ENCODE results near the gene AREG. TPM values are rescaled to one million over a fixed set of nuclear protein-coding genes. Genes with fewer than 3 reads are reported as not detected.

AREG gene
- total and polyA plus RNA-seq, 2 donors from 2014 or later: 11.8 TPM; not detected in 1

DNA sequence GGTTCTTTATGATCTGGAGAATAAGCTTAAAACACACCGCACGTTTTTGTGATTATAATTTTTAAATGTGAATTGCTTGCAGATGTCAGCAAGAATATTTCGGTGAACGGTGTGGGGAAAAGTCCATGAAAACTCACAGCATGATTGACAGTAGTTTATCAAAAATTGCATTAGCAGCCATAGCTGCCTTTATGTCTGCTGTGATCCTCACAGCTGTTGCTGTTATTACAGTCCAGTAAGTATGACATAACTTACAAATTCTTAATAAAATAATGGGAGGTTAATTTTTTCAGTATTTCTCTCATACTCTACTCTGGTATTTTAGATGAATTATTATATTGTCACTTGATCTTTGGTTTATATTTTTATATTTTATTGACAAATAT lies 5.4 kb downstream of the AREG start:
- TF ChIP-seq, protein P1, sequence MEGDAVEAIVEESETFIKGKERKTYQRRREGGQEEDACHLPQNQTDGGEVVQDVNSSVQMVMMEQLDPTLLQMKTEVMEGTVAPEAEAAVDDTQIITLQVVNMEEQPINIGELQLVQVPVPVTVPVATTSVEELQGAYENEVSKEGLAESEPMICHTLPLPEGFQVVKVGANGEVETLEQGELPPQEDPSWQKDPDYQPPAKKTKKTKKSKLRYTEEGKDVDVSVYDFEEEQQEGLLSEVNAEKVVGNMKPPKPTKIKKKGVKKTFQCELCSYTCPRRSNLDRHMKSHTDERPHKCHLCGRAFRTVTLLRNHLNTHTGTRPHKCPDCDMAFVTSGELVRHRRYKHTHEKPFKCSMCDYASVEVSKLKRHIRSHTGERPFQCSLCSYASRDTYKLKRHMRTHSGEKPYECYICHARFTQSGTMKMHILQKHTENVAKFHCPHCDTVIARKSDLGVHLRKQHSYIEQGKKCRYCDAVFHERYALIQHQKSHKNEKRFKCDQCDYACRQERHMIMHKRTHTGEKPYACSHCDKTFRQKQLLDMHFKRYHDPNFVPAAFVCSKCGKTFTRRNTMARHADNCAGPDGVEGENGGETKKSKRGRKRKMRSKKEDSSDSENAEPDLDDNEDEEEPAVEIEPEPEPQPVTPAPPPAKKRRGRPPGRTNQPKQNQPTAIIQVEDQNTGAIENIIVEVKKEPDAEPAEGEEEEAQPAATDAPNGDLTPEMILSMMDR (IDR thresholded peaks at IDR 0.05; ENCODE audit: borderline replicate concordance, extremely low read depth, insufficient read depth): no peak
- no peaks in the 10 kb centered on the region for H3K4me1 ChIP-seq (ENCODE audit: control insufficient read depth in 2 of 3, insufficient read depth in 2 of 3, low read depth in 1 of 3, low read length in 3 of 3)
- no peaks in the 10 kb centered on the region for H3K36me3 ChIP-seq (ENCODE audit: control insufficient read depth in 2 of 3, insufficient read depth in 3 of 3, low read length in 3 of 3)
- no peak overlapping the region for H3K4me3 ChIP-seq (ENCODE audit: low read length in 3 of 3)
- no peak overlapping the region for H3K27ac ChIP-seq (ENCODE audit: low read depth in 2 of 2, low read length in 2 of 2)
- DNase-seq (no peak), FAIRE-seq (no peak)
- intact Hi-C loops (cut with DNase I): no loop called here
- no peak overlapping the region for H3K9ac ChIP-seq (ENCODE audit: low read length in 3 of 3)
- H3K27me3 ChIP-seq (ENCODE audit: control insufficient read depth, insufficient read depth, low read length): peaks cover 2% of the 10 kb centered on the region
- no peaks in the 10 kb centered on the region for H3K9me3 ChIP-seq (ENCODE audit: control insufficient read depth in 2 of 3, insufficient read depth in 1 of 3, low read length in 3 of 3)

DNA sequence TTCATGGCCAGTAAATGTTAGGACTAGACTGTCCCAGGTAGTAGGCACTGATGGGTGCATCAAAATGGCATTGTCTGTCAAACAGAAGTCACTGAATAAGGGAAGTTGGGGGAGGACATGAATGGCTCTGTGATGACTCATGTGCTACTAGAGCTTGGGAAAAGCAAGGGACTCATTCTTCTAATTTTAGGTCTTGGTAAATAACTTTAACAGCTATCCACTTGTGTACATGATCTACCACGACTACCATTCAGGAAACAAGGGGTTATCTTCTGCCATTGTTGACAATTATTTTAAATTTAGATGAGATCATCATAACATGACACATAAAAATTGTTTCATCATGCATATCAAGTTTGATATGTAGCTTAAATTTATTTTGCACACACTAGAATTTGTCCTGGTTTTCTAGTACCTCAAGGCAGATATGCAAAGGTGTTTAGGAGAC lies 6.3 kb downstream of the AREG start:
- TF ChIP-seq, protein P1 (IDR thresholded peaks at IDR 0.05; ENCODE audit: borderline replicate concordance, extremely low read depth, insufficient read depth): no peak
- no peak overlapping the region for H3K27ac ChIP-seq (ENCODE audit: low read depth in 2 of 2, low read length in 2 of 2)
- H3K4me1 ChIP-seq (ENCODE audit: control insufficient read depth in 2 of 3, insufficient read depth in 2 of 3, low read depth in 1 of 3, low read length in 3 of 3): no peaks in the 10 kb centered on the region
- FAIRE-seq (no peak), DNase-seq (no peak)
- intact Hi-C loops (cut with DNase I): no loop called here
- no peaks in the 10 kb centered on the region for H3K9me3 ChIP-seq (ENCODE audit: control insufficient read depth in 2 of 3, insufficient read depth in 1 of 3, low read length in 3 of 3)
- peaks cover 2% of the 10 kb centered on the region for H3K27me3 ChIP-seq (ENCODE audit: control insufficient read depth, insufficient read depth, low read length)
- no peak overlapping the region for H3K9ac ChIP-seq (ENCODE audit: low read length in 3 of 3)
- no peaks in the 10 kb centered on the region for H3K36me3 ChIP-seq (ENCODE audit: control insufficient read depth in 2 of 3, insufficient read depth in 3 of 3, low read length in 3 of 3)
- H3K4me3 ChIP-seq (ENCODE audit: low read length in 3 of 3): no peak overlapping the region

DNA sequence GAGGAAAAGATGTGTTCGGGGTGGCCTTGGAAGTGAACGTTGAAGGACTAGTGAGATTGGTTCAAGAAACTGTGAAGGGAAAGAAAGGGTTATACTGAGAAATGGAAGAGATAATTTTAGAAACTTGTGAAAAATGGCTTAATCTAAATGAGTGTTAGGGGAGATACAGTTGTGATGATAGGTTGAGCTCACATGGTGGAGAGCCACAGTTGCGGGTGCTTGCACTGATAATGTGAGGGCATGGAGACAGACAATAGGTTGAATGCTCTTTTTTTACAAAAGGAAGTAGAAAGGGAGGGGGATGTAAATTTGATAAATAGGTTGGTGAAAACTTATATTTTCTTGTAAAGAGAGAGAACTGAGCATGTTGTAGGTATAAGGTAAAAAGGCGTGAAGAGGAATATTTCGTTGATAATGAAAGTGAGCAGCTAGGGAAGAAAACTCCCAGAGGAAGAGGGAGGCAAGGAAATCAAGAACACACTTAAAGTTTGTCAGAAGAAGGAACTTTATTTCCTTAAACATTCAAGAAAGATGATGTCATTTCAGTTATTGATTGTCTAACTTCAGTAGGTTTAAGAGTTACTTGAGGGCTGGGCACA lies 8.2 kb downstream of the AREG start:
- Histone ChIP-seq H3K4me3 (ENCODE audit: low read length in 3 of 3) (no peak overlapping the region), H3K27me3 (ENCODE audit: control insufficient read depth, insufficient read depth, low read length) (no peaks in the 10 kb centered on the region), H3K27ac (ENCODE audit: low read depth in 2 of 2, low read length in 2 of 2) (no peak overlapping the region), H3K4me1 (ENCODE audit: control insufficient read depth in 2 of 3, insufficient read depth in 2 of 3, low read depth in 1 of 3, low read length in 3 of 3) (no peaks in the 10 kb centered on the region), H3K36me3 (ENCODE audit: control insufficient read depth in 2 of 3, insufficient read depth in 3 of 3, low read length in 3 of 3) (no peaks in the 10 kb centered on the region), H3K9me3 (ENCODE audit: control insufficient read depth in 2 of 3, insufficient read depth in 1 of 3, low read length in 3 of 3) (no peaks in the 10 kb centered on the region), H3K9ac (ENCODE audit: low read length in 3 of 3) (no peak overlapping the region)
- FAIRE-seq (no peak), DNase-seq (no peak)
- intact Hi-C loops (cut with DNase I): no loop called here
- TF ChIP-seq, protein P1 (IDR thresholded peaks at IDR 0.05; ENCODE audit: borderline replicate concordance, extremely low read depth, insufficient read depth): no peak

Data from kidney (tissue), 14 donors.